NCI-H774 (cell line): ENCODE measurements around the gene TMEM167B.

Experiments used
- DNase-seq: peaks from one replicate; lab custom pipeline; 2025; lab: John Stamatoyannopoulos, UW

TMEM167B gene

DNA sequence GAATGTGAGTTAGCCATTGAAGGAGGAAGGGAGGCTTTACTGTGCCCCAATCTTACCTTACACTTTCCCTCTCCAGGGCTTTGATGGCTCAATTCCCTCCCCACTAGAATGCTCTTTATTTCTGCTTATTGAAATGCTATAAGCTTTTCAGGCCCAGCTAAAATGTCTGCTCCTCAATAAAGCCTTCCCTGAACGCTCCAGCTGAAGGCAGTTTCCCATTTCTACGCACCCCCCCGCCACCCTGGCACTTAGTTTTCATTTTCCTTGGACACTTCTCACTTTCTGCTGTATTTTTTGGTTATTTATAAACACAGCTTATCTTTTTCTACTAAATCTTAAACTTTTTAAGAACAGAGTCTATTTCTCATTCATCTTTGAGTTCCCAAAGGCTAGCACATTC, 7.1 kb upstream of the TMEM167B start:
- DNase-seq, result no peak

DNA sequence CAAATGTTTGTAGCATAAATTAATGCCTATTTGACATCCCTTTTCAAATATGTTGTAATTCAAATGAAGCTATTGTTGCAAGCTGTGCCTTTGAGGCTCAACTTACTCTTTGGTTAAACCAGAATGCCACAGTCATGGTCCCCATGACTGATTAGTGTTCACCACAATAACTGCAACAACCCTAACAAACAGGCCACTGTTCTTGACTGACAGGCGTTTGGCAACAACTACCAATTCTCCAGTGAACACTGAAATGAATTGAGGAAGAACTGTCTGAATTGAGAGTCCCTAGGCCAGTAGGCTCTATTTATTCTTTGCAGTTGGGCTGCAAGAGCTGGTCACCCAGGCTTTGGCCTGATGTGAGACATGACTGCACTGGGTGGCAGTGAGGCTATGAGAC, 6.6 kb upstream of the TMEM167B start:
- no peak for DNase-seq

DNA sequence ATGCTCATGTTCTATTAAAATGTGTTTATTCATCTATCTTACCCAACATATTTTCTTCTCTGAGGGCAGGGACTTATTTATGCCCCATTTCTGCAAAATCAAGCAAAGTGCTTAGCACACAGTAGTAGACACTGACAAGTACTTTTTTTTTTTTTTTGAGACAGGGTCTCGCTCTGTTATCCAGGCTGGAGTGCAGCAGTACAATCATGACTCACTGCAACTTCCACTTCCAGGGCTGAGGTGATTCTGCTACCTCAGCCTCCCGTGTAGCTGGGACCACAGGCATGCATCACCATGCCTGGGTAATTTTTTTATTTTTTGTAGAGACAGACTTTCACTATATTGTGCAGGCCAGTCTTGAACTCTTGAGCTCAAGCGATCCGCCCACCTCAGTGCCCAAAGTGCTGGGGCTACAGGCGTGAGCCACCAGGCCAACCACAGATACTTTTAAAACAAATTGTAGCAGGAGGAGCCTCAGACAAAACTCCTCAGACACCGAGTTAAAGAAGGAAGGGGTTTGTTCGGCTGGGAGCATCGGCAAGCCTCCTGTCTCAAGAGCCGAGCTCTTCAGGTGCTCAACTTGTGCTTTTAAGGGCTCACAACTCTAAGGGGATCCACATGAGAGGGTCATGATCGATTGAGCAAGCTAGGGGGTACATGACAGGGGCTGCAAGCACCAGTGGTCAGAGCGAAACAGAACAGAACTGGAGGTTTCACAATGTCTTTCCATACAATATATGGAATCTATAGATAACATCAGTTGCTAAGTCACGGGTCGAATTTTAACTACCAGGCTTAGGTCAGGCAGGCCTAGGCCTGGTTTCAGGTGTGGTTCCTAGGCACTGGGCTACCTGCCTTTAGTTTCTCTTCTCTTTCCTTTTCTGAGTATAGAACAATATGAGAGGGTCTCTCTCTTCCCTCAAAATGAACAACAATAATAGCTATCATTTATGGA, 5.7 kb upstream of the TMEM167B start:
- DNase-seq, result no peak

DNA sequence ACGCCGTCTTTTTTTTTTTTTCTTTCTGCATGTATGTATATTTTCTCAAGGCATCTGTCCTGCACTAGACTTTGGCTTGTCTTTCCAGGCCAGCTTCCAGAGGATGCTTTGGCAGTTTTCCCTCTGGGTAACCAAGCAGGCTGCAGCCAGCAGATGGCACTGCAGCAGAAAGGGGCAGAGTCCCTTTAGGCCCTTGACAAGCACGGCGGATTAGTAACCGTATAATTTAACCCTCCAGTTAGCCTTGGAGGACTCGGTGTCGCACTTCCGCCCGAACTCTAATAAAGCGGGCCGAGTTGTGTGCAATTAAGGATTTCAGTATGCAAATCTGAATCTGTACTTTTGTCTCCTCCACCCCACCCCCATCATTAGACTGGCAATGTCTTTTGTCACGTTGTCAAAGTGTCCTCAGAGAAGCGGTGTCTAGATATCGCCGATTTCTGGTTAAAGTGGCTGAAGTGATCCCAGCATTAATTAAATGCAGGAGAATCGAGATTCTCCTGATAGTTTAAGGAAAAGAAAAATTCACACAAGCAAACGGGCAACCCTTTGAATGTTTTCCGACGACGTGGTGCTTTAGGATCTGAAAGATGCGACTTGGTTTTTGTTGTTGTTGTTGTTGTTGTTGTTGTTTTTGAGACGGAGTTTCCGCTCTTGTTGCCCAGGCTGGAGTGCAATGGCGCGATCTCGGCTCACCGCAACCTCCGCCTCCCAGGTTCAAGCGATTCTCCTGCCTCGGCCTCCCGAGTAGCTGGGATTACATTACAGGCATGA, 1.1 kb upstream of the TMEM167B start:
- DNase-seq, result peak; percentile 84

DNA sequence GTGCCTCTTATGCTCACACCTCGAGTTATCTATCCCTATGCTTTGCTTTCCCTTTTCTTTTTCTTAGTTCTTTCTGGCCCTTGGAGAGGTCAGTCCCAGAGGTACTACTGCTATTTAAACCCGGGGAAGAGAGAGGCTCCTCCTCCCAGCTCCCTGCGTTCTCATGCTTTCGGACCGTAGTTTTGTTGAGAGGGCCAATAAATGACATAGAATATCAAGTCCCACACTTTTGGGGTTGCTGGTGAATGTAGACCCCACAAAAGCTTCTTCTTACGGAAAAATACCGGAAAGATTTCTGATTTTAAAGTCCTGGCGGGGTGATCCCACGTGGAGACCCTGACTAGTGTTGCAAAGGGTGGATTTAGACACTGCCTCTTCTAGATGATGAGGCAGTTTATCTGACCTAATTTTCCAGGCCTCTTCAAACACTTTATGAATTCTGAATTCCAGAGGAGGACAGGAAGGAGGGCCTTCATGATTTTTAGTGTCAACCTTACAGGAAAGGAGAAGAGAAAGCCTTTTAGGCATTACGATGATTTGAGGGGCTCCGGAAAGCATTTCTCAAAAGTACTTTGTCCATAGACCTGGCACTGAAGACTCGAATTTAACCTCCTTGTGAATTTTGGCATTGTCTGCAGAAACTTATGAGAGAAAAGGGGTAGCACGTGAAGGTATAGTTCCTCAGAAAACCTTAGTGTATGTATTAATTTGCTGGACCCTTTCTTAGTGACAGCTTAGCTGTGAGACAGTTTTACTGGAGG, 694 bp downstream of the TMEM167B start:
- peak; percentile 54 for DNase-seq

DNA sequence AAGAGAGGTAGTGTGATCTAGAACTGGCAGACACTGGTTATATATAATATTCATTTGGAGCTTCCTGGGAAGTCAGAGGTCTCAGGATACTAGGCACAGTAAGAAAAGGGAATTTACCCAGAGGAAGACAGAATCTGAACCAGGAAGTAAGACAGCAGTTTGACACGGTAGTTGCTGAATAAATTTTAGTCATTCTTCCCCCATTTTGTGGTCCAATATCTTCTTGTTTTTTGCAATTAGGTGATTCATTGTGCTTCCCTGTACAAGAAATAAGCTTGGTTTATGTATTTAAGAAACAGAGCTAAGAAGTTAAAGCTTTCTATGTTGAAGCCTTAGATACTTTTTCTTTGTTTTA, 1.3 kb downstream of the TMEM167B start:
- DNase-seq, result no peak

DNA sequence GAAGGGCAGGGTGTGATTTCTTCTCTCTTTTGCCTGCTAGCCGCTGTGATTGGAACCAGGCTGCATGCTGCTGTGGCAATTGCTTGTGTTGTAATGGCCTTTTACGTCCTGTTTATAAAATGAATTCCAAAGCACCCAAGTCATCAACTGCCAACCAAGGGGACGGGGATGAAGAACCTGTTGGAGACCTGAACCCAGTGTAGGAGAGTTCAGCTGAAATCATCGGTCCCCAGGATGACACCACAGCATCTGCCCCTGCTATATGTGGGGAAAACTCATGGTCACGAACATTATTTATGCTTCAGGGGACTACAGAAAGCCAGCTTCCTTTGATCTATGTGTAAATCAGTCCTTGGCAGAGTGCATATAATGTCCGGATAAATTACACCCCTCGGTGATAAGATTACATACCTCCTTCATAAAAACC, 3.8 kb downstream of the TMEM167B start:
- no peak for DNase-seq

DNA sequence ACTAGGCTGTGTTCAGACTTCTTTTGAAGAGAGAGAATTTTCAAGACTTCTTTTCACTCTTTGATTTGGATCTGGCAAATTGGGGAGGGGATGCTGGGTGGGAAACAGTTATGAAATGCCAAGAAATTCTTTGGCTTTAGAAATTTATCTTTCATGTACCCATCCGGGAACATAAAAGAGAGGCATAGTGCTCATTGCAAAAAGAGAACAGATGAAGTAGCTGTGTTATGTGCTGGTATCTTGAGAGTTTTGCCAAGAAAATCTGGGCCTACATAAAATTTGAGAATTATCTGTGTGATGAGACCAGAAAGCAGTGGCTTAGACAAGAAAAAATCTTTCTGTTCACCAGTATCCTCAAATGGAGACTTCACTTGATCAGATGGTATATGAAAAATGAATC, 4.3 kb downstream of the TMEM167B start:
- no peak for DNase-seq

DNA sequence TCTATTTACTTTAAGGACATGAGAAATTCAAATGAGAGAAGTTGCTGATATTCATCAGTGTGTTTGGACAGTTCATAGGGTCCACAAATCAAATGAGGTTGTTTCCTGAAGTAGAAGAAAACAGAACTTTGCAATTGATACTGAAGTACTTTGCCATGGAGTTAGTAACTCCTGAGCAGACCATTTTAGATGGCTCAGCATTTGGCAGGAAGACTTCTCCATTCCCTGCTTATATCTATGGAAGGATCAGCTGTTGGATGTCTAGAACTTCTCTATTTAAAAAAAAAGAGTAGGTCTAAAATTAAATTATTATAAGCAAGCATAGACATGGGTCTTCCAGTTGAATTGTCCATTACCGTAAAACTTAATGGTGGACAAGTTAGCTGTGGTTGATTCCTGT, 5.1 kb downstream of the TMEM167B start:
- no peak for DNase-seq

DNA sequence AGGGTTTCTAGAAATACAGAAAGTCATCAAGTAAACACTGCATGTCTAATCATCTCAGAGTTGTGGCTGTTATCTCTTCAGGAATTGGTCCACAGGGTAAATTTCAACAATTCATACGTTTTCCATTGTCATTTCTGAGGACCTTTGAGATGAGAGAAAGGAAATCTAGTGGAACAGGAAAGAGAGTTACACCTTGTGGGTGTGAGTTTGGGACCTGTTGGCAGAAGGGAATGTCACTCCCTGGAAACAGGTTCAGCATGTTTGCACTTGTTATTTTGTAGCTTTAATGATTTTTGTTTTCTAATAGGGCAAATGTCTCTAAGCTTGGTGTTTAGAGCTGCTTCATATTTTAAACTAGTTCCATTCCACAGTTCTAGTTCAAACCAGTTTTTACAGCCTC, 5.6 kb downstream of the TMEM167B start:
- DNase-seq, result no peak

DNA sequence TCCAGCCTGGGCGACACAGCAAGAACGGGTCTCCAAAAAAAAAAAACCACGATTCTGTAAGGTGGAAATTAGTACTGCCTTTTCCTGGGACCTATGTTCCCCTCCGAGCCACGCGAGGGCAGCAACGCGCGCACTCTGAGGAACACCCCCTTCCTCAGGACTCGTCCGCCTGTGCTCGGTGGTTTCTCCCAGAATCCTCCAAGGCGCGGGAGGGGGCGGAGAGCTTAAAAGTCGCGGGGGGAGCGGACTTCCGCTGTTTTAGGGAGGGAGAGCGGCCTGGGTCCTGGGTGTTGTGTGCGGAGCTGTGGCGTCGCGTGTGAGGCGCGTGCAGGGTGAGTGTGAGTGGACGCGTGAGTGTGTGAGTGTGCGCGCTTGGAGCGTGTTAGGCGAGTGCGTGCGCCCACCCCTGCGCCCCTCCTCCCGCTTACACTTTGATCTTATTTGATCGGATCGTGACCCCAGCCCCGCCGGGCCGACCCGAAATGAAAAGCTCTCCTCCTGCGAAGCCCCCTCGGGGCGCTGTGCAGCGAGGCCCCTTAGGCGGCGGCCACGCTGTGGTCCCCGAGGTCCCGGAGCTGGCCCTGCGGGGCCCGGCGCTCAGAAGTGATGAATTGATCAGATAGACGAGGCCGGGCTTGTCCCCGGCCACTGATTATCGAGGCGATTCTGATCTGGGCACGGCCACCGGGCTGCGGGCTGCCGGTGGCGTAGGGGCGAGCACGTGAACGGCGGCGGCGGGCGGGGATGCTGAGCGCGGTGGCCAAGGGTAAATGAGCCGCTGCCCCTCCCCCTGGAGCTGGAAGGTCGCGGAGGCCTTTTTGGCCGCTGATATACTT, 9.6 kb downstream of the TMEM167B start:
- peak; percentile 96 for DNase-seq

DNA sequence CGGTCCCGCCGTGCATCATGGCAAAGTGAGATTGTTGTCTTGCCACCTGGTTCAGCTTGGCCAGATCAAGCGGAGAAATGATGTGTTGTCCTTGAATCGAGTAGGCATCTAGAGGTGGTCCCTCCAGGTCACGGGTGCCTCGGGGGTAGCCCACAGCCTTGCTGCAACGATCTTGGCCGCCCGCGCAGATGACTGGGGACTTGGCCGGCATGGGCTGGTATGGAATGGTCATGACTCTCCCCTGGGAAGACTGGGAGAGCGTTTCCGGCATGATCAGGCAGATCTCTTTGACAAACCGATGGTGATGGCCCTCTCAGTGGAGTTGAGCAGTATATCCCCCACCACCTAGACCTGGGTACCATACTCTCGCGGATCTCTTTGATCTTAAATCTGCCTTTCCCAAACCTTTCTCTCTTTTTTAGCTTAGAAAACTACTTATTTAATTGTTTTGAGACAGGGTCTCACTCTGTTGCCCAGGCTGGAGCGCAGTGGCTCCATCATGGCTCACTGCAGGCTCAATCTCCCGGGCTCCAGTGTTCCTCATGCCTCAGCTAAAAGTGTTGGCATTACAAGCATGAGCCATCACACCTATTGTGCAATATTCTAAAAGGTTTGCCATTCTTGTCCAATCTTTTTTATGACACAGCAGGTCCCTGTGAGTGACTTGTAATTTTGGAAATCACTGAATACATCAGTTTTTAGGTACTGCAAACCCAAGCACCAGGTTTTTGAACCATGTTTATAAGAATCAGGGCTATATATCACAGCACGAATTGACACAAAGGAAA, 14.0 kb downstream of the TMEM167B start:
- DNase-seq, result no peak

DNA sequence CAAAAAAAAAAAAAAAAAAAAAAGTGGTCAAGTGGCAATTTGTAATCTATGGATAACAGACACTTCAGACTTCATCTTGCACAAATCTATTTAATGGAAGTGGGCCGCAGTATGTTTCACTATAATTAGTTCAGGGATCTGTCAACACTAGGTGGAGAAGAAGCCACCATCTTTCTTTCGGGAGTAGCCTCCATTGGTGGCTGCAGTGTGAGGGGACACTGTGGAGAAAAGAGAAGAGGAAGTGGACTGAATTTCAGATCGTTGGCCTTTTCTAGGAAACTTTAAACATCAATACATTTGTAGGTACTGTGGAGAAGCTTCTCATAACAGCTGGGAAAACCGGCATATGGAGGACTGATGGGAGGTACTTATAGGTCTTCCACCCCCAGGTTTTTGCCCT, 15.3 kb downstream of the TMEM167B start:
- DNase-seq, result no peak

DNA sequence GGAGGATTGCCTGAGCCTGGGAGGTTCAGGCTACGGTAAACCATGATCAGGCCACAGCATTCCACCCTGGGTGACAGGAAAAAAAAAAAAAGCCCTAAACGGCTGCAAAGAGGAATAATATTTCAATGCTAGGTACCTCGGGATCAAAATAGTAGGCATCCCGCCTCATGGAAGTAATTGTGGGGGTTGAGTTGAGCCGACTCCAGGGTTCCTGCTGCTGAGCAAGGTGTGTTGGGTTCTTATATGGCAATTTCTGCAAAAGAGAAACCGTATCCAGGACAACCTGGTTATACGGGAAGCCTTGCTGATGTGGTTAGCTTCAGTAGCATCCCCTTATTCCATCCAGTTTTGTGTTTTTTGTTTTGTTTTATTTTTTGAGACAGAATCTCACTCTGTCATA, 17.2 kb downstream of the TMEM167B start:
- no peak for DNase-seq

DNA sequence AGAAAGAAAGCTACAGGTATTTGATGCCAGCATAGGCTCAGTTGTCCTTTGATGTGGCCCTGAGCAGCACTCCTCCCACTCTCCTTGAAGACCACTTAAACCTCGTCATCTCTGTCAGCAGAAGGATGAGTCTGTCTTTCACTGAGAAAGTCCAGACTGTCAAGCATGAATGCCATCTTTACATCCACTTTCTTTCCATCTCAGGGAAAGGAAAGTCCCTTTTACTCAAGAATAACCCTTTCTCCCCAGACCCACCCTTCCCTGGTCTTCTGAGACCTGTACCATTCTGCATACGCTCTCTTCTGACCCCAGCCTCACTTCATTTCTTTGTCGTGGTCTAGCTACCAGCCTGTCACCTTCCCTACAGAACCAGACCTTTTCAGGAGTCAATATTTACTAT, 19.3 kb downstream of the TMEM167B start:
- DNase-seq, result no peak

DNA sequence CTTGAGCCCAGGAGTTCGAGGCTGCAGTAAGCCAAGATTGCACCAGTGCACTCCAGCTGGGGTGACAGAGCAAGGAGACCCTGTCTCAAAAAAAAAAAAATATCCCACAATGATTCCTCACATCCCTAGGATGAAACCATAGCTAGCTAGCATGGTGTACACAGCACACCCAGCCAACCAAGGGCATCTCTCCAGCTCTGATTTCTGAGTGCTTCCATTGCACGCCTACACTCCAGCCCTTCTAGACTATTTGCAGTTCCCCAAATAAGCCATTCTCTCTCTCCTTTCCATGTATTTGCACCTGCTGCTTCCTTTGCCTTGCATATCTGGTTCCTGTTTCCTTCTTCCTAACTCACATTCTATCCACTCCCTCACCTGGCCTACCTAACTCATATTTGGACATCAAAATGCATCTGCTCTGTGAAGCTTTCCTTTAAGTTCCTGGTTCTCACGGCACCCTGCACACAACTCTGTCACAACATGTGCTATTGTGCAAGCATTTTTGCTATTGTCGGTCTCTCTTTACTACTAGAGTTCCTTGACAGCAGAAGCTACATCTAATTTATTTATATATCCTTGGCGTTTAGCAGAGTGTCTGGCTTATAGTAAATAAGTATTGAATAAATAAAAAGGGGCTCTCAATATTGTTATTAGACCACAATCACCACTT, 21.0 kb downstream of the TMEM167B start:
- no peak for DNase-seq

DNA sequence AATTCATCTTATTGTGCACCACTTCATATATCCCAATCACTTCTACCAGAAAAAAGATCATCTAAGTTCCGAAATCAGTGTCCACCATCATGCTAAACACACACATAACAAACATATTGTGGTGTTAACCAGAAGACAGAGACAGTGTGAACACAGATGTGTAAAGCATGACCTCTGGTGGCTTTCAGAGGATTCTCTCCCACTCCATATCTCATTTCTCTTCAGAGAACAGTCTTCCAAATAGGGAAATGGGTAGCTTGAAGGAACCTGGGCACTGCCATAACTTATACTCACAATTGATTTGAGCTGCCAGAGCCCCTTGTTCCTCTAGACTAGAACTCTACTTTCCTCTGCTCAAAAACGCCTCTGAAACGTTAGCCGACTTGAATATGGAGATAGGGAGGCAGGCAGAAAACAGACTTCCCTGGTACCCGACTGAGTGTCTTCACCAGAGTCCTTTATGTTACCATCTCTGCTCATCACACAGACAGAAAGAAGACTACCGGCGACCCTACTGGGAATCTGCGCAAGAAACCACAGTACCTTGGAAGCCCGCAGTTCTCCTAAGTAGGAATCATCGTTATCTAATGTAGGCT, 21.6 kb downstream of the TMEM167B start:
- DNase-seq, result no peak

DNA sequence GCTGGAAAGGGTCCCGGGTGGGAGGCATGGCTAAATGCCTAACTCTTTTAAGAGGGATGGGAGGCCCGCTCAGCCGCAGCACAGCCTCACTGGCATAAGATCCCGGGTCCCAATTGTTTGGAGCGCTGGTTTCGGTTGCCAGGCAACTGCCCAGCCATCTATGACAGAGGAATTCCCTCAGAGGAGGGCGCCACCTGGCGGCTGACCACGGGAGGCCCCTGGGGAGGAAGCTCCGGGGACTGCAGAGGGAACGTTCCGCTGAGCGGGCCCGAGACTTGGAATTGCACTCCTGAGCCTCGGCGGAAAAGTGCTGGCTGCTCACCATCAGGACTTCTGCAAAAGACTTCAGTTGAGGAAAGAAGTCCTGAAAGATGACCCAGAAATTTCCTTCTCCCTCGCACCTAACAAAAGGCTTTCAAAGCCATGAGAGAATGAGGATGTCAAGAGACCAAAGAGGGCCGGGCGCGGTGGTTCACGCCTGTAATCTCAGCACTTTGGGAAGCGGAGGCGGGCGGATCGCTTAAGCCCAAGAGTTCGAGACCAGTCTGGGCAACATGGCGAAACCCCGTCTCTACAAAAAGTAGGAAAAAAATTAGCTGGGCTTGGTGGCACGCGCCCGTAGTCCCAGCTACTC, 22.2 kb downstream of the TMEM167B start:
- DNase-seq, result peak; percentile 90

DNA sequence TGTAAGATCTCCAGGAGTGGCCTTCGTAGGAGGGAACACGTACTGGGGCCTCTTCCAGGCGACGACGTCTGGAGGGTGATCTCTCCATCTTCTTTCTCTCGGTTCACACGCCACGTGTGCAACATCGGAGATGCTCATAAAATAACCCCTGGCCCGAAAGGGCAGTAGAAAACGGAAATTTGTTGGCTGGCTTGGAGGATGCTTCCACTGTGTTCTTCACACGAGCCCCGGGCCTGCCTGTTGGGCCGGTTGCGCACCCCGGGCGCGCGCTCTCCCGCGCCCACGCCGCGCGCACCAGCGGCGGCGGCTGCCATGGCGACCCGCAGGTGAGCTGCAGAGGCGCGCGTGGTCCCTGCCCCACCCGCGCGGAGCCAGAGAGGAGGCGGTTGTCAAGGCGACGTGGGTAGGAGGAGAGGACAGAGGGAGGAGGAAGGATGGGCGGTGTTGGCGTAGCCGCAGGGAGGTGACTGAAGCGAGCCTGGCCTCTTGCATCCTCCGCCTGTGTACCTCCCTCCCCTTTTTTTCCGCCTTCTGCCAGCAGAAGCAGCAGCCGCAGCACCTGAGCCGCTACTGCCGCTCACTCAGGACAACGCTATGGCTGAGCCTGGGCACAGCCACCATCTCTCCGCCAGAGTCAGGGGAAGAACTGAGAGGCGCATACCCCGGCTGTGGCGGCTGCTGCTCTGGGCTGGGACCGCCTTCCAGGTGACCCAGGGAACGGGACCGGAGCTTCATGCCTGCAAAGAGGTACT, 23.2 kb downstream of the TMEM167B start, which contains the start of gene ELAPOR1:
Gene ELAPOR1 (plus strand): TSS at position 526 of the 752 bp plus-strand sequence. CDS start 69 bp downstream, at position 595.
- DNase-seq, result peak; percentile 76
